ENCODE results near the gene ZNF362.

Gene ZNF362

DNA sequence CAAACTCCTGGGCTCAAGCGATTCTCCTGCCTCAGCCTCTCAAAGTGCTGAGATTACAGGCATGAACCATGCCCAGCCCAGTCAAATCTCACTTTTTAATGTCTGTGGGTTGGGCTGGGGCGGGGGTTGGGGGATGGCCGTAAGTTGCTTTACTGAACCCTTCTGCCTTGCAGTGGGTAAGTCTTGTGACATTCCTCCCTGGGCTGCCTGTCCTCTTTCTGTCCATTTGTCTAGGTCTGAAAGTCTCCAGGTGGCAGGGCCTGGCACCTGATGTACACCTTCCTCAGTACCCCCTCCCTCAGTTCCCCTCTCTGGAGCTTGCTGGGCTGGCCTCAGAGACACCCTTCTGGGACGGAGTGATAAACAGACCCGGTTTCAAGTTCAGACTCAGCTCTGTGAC lies 13.3 kb downstream of the ZNF362 start:
- no peak for DNase-seq

- DNase-seq = no peak
Observed at GRCh38 chr1:33270379-33270778, 14.1 kb downstream of the ZNF362 start.

DNA sequence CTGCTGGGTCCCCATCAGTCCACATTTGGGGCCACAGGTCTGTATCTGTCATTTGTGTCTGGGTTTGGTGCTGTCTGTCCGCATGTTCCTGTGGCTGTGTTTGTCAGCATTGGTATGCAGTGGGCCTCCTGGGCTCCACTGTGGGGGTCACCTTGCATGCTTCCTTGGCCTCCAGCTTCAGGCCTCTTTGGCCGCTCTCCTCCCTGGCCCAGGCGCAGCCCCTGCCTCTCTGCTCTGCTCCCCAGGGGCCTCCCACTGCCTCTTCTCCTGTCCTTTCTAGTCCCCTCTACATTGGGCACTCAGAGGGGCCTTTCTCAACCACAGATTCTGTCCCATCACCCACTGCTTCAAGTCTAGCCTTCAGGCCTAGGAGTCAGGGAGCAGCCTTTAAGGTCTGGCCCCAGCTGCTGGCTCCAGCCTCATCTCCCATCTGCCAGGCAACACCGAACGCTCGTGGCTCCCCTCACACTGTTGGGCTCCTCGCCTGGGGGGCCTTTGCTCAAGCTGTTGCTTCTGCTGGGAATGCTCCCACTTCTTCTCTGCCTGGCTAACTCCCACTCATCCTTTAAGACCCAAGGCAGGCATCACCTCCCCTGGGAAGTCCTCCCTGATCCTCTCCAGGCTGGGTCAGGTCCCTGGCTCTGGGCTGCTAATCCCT lies 14.6 kb downstream of the ZNF362 start:
- DNase-seq = no peak

GRCh38 chr1:33271666-33272505 lies 15.6 kb downstream of the ZNF362 start:
- no peak for DNase-seq

- DNase-seq = no peak
Observed at GRCh38 chr1:33272509-33272908, 16.2 kb downstream of the ZNF362 start.

DNA sequence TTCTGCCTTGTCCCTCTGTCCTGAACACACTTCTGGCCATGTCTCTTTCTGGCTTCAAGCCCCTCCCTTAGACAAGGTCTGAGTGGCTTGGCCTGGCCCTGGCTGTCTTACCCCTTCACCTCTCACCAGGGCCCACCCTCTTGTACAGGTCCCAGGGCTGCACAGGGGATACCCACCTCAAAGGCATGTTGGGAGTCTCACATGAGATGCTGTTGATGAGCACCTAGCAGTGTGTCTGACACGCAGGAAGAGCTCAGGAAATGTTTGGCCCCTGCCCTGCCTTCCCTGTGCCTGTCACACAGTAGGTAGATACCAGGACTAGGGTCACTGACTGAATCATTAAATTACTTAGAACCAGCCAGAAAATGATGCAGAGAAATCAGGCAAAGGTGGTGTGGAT lies 16.6 kb downstream of the ZNF362 start:
- no peak for DNase-seq

GRCh38 chr1:33273406-33273805 lies 17.1 kb downstream of the ZNF362 start:
- DNase-seq = no peak

- no peak for DNase-seq
Observed at GRCh38 chr1:33273961-33274371, 17.7 kb downstream of the ZNF362 start.

DNA sequence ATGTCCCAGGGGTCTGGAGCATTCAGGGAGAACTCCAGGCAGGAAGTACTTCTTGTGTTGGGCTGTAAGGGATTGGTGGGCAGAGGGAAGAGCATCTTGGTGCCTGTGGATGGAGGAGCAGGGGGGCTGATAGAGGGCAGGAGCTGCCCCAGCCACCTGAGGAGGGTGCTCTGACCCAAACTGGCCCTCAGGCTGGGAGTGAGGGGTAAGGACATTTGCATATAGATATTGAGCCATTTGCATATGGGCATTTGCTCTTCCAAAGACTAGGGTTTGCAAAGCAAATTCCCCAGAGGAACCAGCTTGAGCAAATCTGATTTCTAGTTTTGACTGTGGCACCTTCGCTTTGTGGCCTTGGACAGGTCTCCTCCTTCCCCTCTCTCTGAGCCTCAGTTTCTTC lies 18.2 kb downstream of the ZNF362 start:
- DNase-seq = no peak

DNA sequence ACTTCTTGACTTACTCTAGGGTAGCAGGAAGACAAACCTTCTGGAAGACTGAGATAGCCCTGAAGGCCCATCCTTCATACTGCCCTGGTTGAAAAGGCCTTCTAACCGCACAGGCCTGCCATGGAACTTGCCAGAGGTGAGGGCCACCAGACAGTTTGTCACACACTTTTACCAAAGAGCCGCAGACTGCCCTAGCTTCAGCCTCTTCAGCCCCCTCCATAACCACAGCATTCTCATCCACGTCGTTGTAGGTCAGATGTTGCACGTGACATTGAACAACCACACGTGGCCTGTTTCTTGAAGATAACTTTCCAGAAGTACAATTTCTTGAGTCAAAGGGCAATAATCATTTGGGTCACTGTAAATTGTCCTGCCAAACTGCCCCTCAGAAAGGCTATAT lies 18.9 kb downstream of the ZNF362 start:
- DNase-seq = no peak

- DNase-seq = no peak
Observed at GRCh38 chr1:33275706-33276572, 19.6 kb downstream of the ZNF362 start.

- DNase-seq = no peak
Observed at GRCh38 chr1:33276573-33277298, 20.4 kb downstream of the ZNF362 start.

DNA sequence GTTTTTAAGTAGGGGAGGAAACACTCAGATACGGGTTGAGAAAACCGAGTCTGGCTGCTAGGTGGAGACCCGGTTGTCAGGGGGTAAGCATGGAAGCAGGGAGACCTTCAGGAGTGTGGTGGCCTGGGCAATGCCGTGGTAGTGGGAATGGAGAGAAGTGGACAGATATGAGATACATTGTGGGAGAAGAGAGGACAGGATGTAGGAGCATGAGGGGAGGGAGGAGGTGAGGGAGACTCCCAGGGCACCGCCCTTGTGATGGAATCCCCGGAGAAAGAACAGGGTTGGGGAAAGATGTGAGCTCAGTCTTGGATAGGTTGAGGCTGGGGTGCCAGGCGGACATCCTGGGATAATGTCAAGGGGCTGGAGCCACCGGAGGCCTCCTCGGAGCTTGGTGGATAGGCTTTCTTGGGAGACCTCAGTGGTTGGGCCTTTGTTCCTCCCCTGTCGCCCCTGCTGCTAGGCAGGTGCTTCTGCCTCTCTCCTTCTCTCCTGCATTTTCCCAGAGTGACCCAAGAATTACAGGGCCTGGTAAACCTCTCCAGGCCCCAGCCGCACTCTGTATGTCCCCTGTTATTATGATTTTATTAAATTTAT lies 21.3 kb downstream of the ZNF362 start:
- no peak for DNase-seq

DNA sequence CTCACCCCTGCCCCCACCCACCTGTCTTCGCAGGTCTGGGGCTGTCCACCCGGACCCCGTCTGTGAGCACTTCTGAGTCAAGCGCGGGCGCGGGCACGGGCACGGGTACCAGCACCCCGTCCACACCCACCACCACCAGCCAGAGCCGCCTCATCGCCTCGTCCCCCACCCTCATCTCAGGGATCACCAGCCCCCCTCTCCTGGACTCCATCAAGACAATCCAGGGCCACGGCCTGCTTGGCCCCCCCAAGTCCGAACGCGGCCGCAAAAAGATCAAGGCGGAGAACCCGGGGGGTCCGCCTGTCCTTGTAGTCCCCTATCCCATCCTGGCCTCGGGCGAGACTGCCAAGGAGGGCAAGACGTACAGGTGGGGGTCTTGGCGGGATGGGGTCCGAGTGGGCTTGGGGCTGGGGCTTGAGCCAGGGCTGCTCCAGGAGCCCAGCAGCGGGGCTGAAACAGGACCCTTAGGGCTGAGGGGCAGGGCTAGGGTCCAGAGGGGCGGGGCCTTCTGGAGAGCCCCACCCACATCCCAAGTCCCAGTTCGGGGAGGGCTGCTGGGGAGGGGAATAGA lies 23.9 kb downstream of the ZNF362 start:
- no peak for DNase-seq

DNA sequence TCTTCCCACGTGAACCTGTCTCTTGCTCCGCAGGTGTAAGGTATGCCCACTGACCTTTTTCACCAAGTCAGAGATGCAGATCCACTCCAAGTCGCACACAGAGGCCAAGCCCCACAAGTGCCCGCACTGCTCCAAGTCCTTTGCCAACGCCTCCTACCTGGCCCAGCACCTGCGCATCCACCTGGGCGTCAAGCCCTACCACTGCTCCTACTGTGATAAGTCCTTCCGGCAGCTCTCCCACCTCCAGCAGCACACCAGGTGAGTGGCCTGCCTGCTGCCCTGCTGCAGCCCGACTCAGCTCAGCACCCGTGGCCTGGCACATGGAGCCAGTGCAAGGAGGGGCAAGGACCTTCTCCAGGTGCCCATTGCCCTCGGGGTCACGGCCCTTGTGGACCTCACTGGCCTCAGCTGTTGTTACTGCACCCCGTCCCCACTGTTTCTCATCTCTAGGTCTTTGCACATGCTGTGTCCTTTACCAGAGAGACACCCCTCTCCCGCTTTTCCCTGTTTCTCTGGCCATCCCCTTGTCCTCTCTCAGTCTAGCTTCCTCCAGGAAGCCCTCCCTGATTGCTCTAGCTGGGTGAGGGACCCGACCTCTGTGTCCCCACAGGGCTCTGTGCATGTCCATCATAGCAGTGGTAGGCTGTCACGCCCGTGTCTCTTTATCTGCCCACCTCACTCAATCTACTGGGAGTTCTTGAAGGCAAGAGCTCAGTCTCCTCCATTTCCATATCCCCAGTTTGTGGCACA lies 25.4 kb downstream of the ZNF362 start:
- no peak for DNase-seq

GRCh38 chr1:33282791-33283190 lies 26.5 kb downstream of the ZNF362 start:
- DNase-seq = no peak

DNA sequence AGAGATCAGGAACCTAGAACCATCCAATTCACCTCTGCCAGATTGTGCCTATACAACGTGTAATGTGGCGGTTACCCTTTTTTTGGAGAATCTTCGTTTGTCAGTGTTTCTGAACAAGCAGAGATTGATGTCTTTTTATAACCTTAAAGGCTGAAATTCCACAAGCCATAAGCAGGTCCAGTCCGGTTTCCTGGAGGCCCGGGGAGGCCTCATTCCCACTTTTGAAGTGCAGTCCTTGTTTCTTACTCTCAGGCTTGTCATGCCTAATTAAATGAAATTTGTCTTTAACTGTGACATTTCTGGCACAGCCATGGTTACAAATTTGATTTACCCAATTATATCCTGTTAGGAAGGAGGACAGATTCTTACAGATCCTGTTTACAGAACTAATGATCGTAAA lies 27.8 kb downstream of the ZNF362 start:
- no peak for DNase-seq

DNA sequence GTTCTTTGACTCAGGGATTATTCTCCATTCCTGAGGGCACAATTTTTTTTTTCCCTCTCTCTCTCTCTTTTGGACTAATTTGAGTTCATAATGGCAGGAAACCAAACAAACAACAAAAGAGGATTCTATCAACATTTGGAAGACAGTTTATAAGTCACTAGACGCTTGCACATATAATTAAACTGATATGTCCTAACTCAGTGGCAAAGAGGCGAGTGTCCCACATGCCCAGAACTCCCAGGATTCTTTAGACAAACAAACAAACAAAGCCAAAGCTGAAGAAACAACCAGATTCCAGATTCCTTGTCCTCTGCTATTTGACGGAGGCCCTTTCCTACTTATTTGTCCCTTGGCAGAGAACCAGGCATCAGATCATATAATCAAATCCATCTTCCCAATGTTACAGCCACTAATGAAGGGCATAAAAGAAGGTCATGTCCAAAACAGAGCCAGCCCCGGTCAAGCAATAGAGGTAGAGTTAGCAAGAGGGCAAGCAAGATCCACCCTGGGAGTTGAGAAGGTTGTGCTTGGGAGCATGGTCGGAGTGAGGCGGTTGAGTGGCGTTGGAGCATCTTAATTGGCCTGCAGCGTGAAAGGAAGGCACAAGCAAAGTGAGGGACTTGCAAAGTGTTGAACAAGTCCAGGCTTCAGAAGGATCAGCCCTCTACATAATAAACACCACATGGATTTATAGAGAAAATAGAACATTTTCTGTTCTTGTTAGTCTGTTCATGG lies 30.3 kb downstream of the ZNF362 start:
- DNase-seq = no peak

DNA sequence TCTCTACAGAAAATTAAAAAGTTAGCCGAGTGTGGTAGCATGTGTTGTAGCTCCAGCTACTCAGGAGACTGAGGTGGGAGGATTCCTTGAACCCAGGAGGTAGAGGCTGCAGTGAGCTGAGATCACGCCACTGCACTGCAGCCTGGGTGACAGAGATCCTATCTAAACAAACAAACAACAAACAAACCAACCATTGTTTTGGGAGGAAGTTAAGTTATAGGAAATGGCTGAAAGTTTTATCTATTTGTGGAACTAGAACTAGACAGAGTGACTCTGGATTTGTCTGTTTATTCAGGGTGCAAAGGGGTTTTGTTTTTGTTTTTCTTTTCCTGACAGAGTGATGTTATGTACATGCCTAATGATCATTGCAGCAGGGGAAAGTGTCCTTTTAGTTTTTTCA lies 31.0 kb downstream of the ZNF362 start:
- DNase-seq = no peak
